Stimulated activated effector memory CD8-positive, alpha-beta T cell treated with anti-CD3 and anti-CD28 coated beads, Interleukin-12 subunit alpha, Interleukin-12 subunit beta, amount 100 ng/mL, for 72 hours (primary cell): ENCODE data around the gene GPR183.
A peak's percentile ranks its signal among the peaks of the same experiment; 100 is the strongest.

Experiments
- ATAC-seq: fragments of 150-1000 bp; cut with Tn5 transposase; 2 replicates; pipeline ENCODE4 v1.10.0; 2021
- DNase-seq, 2 donors: peaks; one replicate each; pipeline ENCODE4 v3.0.0; 2021 to 2022; ENCODE audit warnings: low spot score in 2 of 2
- H3K27ac Mint-ChIP-seq: one replicate; pipeline ENCODE4 v1.8.0; 2022; ENCODE audit warnings: mild to moderate bottlenecking, mixed read lengths
- H3K36me3 Mint-ChIP-seq: one replicate; pipeline ENCODE4 v1.8.0; 2022; ENCODE audit warnings: mild to moderate bottlenecking, mixed read lengths
- H3K4me1 Mint-ChIP-seq: one replicate; pipeline ENCODE4 v1.8.0; 2022; ENCODE audit warnings: mixed read lengths
- H3K4me3 Mint-ChIP-seq: one replicate; pipeline ENCODE4 v1.8.0; 2022; ENCODE audit warnings: mild to moderate bottlenecking, mixed read lengths
- H3K9me3 Mint-ChIP-seq: one replicate; pipeline ENCODE4 v1.8.0; 2022; ENCODE audit warnings: mixed read lengths

The GPR183 gene

DNA sequence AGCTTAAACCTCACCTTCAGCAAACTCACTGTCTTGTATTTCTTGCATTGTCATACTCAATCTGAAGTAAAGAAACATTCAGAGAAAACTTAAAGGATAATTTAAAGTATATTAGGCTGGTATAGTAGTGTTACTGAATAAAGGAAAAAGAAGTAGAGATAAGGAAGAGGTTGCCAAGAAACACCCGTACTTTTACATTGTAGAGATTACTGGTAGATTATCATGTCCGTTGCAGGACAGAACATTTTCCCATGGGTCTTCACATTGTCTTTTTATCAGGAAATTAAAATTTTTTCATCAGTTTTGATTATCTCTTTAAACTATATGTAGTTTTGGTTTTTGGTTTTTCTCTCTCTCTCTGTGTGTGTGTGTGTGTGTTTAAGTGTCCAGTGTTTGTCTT, 19.9 kb upstream of the GPR183 start:
- H3K4me1 Mint-ChIP-seq = peaks cover 62% of the 10 kb centered on the region
- peaks cover 40% of the 10 kb centered on the region for H3K36me3 Mint-ChIP-seq
- H3K4me3 Mint-ChIP-seq = no peak overlapping the region
- ATAC-seq = no peak
- no peaks in the 10 kb centered on the region for H3K9me3 Mint-ChIP-seq
- DNase-seq = no peak
- H3K27ac Mint-ChIP-seq = no peak overlapping the region

DNA sequence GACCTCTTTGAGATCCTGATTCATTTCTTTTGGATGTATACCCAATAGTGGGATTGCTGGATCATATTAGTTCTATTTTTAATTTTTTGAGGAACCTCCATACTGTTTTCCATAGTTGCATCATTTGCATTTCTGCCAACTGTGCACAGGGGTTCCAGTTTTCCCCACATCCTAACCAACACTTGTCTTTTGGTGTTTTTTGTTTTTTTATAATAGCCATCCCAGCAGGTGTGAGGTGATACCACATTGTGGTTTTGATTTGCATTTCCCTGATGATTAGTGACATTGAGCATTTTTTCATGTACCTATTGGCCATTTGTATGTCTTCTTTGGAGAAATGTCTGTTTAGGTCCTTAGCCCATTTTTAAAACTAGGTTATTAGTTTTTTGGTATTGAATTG, 18.8 kb upstream of the GPR183 start:
- Mint-ChIP-seq H3K36me3 (peaks cover 36% of the 10 kb centered on the region), H3K27ac (peak overlapping the region; percentile 51), H3K9me3 (no peaks in the 10 kb centered on the region), H3K4me3 (peak overlapping the region; percentile 27), H3K4me1 (peaks cover 55% of the 10 kb centered on the region)
- DNase-seq = no peak
- ATAC-seq = no peak

- DNase-seq = peak in 1 of 2 donors; percentile 40
- H3K4me3 Mint-ChIP-seq = peak overlapping the region; percentile 44
- H3K36me3 Mint-ChIP-seq = peaks cover 38% of the 10 kb centered on the region
These were observed 16.3 kb upstream of the GPR183 start for GRCh38 chr13:99323488-99323887.

DNA sequence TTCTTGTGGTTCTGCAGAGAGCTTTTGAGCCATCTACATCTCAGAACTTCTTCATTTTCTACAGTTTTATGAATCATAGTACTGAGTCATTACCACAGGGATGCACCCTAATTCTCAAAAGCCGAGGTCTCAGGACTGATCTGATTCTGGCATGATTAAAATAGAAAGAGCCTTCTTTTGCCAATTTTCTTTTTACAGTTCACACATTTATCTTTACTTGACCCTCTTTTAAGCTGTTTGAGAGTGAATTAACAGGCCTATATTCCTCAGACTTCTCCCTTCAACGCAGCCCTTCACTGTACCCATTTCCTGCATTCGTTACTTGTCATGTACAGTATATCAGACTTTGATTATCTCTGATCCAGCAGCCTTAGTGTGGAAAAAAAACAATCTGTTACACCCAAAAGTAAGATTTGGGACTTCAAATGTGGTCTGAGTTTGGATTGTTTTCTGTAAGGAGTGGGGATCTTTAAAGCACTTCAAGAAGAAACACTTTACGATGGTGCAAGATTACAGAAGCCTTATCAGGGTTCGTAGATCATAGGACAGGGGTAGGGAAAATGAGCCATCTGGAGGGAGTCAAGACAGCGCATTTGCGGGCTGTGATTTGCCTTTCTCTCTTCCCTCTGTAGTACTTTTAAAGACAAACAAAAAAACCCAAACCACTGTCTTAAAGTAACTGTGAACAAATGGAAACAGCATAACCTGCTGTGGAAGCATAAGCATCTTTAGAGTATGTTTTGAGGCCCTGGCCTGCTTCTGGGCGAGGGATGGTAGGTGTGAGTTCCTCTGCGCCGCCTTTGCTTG, 15.3 kb upstream of the GPR183 start:
- peak in 1 of 2 donors; percentile 64 for DNase-seq
- Mint-ChIP-seq H3K4me3 (peak overlapping the region; percentile 44), H3K4me1 (peaks cover 58% of the 10 kb centered on the region), H3K36me3 (peaks cover 48% of the 10 kb centered on the region), H3K9me3 (no peaks in the 10 kb centered on the region), H3K27ac (peak overlapping the region; percentile 91)
- peak; percentile 94 for ATAC-seq

More at GRCh38 chr13:99323488-99323887, 16.3 kb upstream of the GPR183 start:
- H3K27ac Mint-ChIP-seq = peak overlapping the region; percentile 91
- H3K9me3 Mint-ChIP-seq = no peaks in the 10 kb centered on the region
- ATAC-seq = no peak
- peaks cover 58% of the 10 kb centered on the region for H3K4me1 Mint-ChIP-seq

DNA sequence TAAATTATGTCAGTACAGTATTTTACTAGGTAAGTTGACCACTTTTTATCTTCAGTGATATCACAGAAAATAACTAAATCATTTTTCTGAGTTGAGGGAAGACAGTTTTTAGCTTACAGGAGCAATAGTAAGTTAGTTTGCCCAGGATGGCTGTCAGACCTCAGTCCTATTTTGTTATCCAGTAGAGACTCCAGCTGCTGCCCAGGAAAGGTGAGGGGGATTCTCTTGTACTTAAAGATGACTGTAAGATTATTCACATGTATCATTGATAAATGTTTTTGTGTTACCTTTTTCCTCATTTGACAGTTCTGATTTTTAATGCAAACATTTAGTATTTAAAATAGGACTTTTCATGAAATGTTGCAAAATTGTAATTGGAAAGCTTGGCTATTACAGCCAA, 14.5 kb upstream of the GPR183 start:
- Mint-ChIP-seq H3K27ac (peak overlapping the region; percentile 91), H3K4me3 (peak overlapping the region; percentile 44), H3K36me3 (peaks cover 56% of the 10 kb centered on the region), H3K9me3 (no peaks in the 10 kb centered on the region), H3K4me1 (peaks cover 61% of the 10 kb centered on the region)
- DNase-seq (peak in 1 of 2 donors; percentile 40), ATAC-seq (no peak)

DNA sequence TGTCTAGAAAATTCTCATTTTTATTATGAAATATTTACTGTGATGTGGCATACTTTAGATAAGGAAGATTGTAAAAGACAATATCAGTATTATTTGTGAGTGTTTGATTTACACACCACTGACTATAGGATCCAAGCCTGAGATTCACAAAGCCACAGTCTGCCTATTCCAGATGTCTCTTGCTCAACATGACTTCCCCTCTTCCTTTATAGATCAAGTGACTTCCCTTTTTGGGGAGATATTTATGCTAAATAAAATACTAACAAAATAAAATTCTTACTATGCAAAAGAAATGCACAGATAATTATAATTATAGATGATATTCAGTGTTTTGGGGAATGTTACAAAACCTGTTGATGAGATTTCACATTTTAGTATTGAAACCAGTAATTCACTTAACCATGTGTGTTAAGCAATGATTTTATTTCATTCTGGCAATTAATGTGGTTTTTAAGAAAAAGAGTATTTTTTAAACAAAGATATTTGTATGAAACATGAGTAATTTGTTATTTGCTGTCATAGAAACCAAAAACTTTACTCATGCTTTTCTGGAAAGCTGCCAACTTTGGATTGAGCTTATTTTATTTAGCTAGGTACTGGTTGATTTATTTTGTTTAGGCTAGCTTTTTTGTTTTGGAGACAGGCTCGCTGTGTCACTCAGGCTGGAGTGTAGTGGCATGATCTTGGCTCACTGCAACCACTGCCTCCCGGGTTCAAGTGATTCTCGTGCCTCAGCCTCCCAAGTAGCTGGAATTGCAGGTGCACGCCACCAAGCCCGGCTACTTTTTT, 13.7 kb upstream of the GPR183 start:
- DNase-seq = peak in 1 of 2 donors; percentile 50
- Mint-ChIP-seq H3K27ac (peak overlapping the region; percentile 91), H3K9me3 (no peaks in the 10 kb centered on the region), H3K4me1 (peaks cover 64% of the 10 kb centered on the region), H3K4me3 (no peak overlapping the region), H3K36me3 (peaks cover 64% of the 10 kb centered on the region)
- no peak for ATAC-seq

- H3K36me3 Mint-ChIP-seq = peaks cover 64% of the 10 kb centered on the region
- H3K27ac Mint-ChIP-seq = peak overlapping the region; percentile 45
- no peaks in the 10 kb centered on the region for H3K9me3 Mint-ChIP-seq
- peaks cover 65% of the 10 kb centered on the region for H3K4me1 Mint-ChIP-seq
- peak overlapping the region; percentile 4 for H3K4me3 Mint-ChIP-seq
- ATAC-seq = no peak
- no peak for DNase-seq
These were observed 9.6 kb upstream of the GPR183 start for GRCh38 chr13:99316657-99317256.

- peaks cover 64% of the 10 kb centered on the region for H3K36me3 Mint-ChIP-seq
- DNase-seq (no peak), ATAC-seq (no peak)
- H3K27ac Mint-ChIP-seq = peak overlapping the region; percentile 45
- H3K4me3 Mint-ChIP-seq = peak overlapping the region; percentile 4
- H3K9me3 Mint-ChIP-seq = no peaks in the 10 kb centered on the region
- peaks cover 70% of the 10 kb centered on the region for H3K4me1 Mint-ChIP-seq
These were observed 9.0 kb upstream of the GPR183 start for GRCh38 chr13:99316224-99316623.

DNA sequence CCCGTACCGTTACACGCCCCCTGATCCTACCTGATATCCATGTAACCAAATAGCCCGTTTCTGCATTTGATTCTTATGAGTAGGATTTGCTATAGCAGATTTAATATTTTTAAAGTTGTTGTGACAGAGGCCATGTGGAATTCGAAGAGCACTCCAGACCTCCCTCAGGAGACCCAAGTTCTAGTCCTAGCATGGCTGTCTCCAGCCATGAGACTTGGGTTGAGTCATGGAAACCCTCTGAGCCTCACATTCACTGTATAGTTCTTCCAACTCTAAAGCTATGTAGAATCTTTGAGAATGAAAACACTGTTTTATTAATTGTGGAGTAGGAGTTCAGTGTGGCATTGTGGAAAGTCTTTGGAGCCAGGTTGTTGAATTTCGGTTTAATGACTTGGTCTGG, 8.0 kb upstream of the GPR183 start:
- Mint-ChIP-seq H3K9me3 (no peaks in the 10 kb centered on the region), H3K4me3 (peak overlapping the region; percentile 63), H3K36me3 (peaks cover 61% of the 10 kb centered on the region), H3K27ac (peak overlapping the region; percentile 91), H3K4me1 (peaks cover 79% of the 10 kb centered on the region)
- no peak for DNase-seq
- peak; percentile 38 for ATAC-seq

DNA sequence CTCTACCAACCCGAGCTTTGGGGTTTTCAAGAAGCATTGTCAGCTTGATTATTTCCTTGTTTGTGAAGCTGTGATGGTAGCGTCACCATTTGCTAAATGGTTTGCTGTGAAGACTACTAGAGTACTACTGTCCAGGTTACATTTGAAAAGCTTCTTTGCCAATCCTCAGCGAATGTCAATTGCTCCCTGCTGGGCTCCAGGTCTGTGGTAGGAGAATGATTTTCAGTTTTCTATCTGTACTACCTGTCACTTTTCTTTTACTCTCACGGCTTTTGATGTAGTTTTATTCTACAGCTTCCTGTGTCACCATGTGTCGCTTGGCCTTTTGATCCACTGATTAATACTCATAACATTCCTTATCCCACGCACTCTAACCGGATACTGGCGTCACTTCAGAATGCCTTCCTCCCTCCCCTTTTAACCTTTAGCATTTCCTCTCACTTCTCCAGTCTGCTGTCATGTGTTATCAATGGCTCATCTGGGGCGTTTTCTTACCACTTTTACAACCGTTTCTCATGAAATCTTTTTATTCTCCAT, 7.5 kb upstream of the GPR183 start:
- Mint-ChIP-seq H3K36me3 (peaks cover 56% of the 10 kb centered on the region), H3K4me3 (peak overlapping the region; percentile 63), H3K9me3 (no peaks in the 10 kb centered on the region), H3K27ac (peak overlapping the region; percentile 91), H3K4me1 (peaks cover 79% of the 10 kb centered on the region)
- DNase-seq (peak in 1 of 2 donors; percentile 72), ATAC-seq (peak; percentile 88)

- Mint-ChIP-seq H3K36me3 (peaks cover 56% of the 10 kb centered on the region), H3K9me3 (no peaks in the 10 kb centered on the region)
- ATAC-seq = no peak
These were observed 6.7 kb upstream of the GPR183 start for GRCh38 chr13:99313941-99314340.

GRCh38 chr13:99313501-99313900, 6.3 kb upstream of the GPR183 start:
- ATAC-seq (no peak), DNase-seq (no peak)
- Mint-ChIP-seq H3K36me3 (peaks cover 56% of the 10 kb centered on the region), H3K27ac (peak overlapping the region; percentile 91), H3K9me3 (no peaks in the 10 kb centered on the region), H3K4me3 (peak overlapping the region; percentile 63), H3K4me1 (peaks cover 82% of the 10 kb centered on the region)

More at GRCh38 chr13:99313941-99314340, 6.7 kb upstream of the GPR183 start:
- Mint-ChIP-seq H3K27ac (peak overlapping the region; percentile 91), H3K4me3 (peak overlapping the region; percentile 63), H3K4me1 (peaks cover 80% of the 10 kb centered on the region)
- no peak for DNase-seq

DNA sequence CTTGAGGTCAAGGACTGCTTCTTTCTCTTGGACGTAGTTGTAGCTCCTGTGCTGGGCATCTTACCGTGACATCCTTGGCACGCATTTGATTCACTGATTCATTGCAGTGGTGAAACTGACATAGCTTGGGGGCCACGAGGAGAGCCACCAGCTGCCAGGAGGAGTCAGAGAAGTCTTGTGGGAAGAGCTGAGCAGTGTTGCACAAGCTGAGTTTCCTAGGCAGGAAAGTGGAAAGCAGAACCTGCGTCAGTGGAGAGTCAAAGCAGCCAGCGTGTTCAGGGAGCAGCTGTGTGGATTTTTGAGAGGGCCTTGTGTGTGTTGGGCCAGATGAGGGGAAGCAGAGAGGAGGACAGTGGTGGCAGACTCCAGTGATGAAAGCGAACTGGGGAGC, 5.3 kb upstream of the GPR183 start:
- no peaks in the 10 kb centered on the region for H3K9me3 Mint-ChIP-seq
- H3K36me3 Mint-ChIP-seq = peaks cover 56% of the 10 kb centered on the region
- H3K4me3 Mint-ChIP-seq = peak overlapping the region; percentile 63
- DNase-seq = no peak
- no peak for ATAC-seq
- peaks cover 90% of the 10 kb centered on the region for H3K4me1 Mint-ChIP-seq
- H3K27ac Mint-ChIP-seq = peak overlapping the region; percentile 91

DNA sequence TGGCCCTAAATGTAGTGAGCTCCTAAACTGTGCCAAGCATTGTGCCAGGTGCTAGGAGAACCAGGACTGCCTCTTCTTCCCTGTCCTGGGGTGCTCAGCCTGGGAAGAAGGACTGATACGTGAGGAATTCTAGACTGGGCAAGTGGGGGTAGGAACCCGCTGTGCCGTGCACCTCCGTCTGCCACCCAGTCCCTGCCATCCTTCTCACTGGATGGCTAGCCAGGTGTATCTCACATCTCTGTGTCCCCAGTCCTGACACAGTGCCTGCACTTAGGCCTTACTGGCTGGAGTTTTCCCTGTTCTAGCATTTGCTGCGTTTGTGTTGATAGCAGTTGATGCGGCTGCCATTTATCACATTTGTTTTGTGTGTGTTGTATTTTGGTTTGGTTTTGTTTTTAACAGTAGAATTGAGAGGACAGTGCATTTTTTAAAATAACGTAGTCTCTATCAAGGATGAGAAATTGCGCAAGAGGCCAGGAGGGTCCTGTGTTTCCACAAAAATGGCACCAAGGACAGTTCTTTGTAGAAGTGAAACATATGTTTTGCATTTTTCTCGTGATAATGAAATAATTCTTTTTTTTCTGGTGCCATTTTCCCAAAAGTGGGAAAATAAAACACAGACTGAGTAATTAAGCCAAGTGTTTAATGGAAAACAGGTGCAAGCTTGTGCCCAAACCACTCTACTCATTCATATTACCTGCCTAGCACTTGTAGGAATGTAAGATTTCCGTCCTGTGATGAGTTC, 4.7 kb upstream of the GPR183 start:
- peak overlapping the region; percentile 98 for H3K27ac Mint-ChIP-seq
- peak overlapping the region; percentile 63 for H3K4me3 Mint-ChIP-seq
- peaks cover 56% of the 10 kb centered on the region for H3K36me3 Mint-ChIP-seq

More for the DNA sequence above, 4.7 kb upstream of the GPR183 start:
- H3K9me3 Mint-ChIP-seq = no peaks in the 10 kb centered on the region
- no peak for DNase-seq
- ATAC-seq = no peak
- H3K4me1 Mint-ChIP-seq = peaks cover 85% of the 10 kb centered on the region
